Measurements from ENCODE around the gene FNBP1.
"Not testable (repeated sequence)": the region's sequence is repeated elsewhere in the genome, so short reads cannot be mapped to it uniquely, and the experiment has no call there.

FNBP1 gene

DNA sequence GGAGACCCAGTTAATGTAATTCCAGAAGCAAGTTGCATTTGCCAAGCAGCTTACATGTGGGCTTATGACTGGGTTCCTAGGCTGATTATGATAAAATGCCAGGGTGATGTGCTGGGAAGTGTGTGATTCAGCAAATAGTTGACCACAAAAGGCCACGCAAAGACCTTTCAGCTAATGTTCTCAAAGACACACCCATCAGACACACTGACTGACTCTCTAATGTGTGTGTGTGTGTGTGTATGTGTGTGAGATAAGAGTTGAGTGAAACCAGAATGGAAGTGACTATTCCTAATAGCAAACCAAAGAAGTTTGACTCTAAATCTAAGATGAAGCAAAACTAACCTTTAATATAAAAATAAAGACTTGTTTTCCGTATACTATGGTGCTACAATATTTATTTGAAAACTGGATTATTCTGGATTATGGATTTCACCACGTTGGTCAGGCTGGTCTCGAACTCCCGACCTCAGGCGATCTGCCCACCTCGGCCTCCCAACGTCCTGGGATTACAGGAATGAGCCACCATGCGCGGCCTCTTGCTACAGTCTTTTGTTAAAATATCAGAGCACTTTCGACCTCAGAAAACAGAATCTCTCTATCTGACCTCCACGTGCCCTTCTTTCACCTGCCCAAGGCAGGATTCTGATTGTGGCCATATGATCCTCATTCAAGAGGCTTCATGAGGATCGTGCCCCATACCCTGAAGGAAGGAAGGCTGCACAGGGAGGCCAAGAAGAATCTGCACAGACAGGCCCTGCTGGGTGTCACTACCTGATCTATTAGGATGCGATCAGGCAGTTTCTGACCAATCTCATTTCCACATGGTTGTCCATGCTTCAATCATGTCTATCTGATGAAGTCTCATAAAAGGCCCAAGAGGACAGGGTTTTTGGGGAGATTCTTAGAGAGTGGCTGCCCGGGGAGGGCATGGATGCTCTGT lies 132.1 kb downstream of the FNBP1 start:
- DNase-seq: no peak

DNA sequence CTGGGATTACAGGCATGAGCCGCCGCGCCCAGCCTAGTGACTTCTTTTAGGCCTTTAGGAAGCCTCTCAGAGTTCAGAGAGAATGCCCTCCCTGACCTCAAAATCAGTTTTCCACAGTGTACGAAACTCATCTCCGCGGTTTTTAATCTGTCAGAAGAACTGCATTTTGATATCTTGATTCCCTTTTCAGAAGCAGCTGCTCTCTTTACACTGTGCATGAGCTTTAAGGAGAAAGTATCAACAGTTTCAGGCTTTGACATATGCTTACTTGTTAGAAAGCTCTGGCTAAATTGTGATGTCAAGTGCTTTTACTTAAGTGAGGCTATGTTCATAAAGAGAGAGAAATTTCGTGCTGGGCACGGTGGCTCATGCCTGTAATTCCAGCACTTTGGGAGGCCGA lies 133.1 kb downstream of the FNBP1 start:
- no peak for DNase-seq

DNA sequence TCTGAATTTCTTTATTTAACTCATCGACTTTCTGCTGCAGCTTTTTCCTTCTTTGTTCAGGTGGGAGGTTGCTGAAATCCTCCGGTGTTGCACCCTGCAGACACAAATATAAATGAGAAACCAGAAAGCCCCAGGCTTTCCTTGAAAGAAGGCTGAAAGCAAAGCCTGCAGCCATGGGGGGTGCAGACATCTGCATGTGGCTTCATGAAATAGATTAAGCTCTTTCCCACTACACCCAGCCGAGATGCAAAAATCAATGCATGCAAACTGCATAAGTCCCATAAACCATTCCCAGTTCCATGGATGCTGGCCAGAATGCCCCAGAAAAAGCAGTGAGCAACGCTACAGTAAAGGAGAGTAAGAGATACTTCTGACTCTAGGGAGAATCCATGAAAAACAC lies 134.1 kb downstream of the FNBP1 start:
- DNase-seq: no peak

DNA sequence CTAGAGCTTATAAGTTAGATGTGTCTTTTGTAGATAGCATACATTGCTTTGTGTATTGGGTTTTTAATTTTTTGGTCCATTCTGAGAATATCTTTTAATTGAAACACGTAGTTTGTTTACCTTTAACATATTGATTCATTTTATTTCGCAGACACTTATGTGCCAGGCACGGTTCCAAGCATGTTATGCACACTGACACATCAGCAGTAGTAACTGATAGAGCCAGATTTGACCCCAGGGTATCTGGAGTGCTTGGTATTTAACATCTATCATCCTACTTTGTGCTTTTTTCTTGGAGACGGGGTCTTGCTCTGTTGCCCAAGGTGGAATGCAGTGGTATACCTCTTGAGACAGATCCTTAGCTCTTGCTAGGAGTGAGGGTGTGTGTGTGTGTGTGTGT lies 135.8 kb downstream of the FNBP1 start:
- DNase-seq: no peak

GRCh38 chr9:129906298-129906697 lies 136.7 kb downstream of the FNBP1 start:
- no peak for DNase-seq

DNA sequence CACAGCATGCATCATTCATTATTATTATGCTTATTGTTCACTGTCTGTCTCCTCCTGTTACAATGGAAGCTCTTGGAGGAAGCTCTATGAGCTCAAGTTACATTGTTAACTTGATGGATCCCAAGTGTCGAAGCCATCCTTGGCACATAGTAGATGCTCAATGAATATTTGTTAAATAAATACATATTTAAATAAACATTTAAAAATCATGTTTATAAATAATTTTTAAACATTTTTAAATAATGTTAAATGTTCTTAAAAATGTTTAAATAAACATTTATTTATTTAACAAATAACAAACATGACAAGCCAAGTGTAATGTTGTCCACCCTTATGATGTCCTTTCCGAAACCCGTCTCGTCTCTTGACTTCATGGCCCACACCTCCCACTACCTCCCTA lies 138.3 kb downstream of the FNBP1 start:
- no peak for DNase-seq

DNA sequence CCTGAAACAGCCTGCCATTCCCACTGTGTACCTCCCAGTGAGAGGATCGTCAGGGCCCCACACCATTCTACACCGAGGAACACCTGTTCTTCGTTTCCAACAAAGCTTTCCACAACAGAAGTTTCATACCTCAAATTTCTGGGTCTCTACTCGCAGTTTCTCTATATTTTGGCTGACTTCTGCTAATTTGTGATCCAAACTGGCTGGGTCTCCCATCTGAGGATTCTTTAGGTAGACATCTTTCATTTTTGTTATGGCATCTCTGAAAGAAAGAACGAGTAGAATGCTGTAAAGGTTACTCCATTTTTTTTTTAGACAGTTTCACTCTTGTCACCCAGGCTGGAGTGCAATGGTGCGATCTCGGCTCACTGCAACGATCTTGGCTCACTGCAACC lies 140.3 kb downstream of the FNBP1 start:
- DNase-seq: no peak

- no peak for DNase-seq
Observed at GRCh38 chr9:129901993-129902739, 140.8 kb downstream of the FNBP1 start.

DNA sequence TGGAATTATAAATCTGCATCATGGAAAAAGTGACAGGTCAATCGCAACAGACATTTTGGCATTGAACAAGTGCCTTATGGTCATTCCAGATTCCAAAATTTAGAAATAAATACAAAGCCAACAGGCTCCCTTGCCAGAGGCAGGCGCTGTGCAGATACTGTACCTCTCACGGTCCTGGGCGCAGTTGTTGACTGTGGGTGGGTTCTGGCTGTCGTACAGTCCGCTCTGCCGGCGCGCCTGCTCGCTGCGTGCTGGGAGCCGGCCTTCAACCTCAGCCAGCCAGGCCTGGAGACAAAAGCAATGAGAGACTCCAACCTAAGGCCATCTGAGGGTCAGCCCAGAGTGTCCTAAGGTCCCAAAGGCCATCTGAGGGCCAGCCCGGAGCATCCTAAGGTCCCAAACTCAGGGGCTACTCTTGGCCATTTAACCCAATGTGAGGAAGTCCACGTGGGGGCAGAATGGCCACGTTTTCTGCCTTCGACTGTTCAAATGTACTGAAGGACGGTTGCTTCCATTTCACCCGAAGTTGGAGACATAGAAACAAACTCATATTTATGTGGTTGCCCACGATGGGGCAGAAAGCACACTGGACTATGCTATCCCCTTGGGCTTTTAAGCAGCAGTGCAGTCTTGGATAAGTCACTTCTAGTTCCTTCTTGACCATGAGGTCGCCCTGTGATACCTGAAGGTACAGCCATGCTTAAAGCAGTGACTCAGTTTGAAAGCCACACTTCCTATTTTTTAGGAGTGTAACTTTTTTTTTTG lies 142.5 kb downstream of the FNBP1 start:
- DNase-seq: no peak

GRCh38 chr9:129899620-129900019 lies 143.4 kb downstream of the FNBP1 start:
- DNase-seq: no peak

- no peak for DNase-seq
Observed at GRCh38 chr9:129898185-129898584, 144.8 kb downstream of the FNBP1 start.

GRCh38 chr9:129897263-129897662 lies 145.7 kb downstream of the FNBP1 start:
- DNase-seq: no peak

DNA sequence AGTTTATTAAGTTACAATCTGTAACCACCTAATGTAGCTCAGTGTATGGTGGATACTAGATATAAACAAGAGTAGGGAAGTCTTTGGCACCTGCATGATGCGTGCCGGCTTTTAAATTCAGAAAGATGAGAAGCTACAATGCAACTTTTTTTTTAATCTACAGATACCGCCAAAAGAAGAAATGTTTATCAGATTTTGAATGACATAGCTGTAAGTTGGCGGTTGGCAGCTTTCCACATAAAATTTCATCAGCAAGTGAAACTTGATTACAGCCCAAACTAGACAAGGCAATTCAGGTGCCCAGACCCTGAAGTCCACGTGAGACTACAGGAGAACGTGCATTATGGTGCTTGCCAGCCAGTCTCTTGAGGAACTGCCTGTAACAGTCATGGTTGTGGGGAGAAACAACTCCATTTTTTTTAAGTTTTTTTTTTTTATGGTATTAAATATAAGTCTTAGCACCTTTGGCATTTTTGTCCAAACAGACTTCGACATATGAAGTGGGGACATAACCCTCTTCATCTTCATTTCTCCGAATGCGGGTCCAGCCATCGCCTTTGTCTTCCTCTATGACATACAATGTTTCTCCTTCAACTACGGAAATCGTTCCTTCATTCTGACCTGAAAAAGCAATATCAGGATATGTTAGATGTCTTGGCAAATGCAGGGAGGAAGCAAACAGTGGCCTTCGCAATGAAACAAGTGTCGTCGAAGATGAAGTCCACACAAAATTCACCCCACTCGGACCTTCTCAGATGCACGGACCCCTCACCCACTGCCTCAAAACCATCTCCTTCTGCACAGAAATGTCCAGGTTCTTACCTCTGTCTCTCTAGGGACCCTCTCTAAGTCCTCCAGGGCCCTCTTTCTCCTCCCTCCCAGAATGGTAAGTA lies 147.4 kb downstream of the FNBP1 start:
- no peak for DNase-seq

DNA sequence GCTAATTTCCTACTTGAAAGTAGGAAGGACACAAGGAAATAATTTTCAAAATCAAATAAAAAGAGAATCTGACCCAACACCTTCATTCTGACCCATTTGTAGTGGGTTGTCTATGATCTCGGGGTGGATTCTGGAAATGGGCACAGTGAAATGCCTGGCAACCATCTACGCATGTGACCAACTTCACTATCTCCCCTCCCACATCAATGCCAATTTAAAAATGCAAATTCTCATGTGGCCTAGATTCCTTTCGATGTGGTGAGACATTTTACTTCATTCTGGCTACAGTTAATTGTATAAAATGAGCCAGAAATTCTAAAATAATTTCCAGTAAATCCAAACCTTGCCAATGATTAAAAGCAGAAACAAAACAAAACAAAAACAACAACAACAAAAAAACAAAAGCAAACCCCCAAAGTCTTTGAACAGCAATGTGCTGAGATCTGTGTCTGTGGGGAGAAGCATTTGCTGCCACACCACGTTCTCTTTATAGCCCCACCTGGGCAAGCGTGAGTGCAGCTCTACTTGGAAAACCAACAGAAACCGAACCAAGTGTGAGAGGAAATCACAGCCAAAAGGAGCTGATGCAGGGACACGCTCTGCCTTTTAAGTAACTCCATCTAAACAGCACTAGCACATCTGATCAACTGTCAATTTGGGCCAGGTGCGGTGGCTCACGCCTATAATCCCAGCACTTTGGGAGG lies 148.7 kb downstream of the FNBP1 start:
- no peak for DNase-seq

DNA sequence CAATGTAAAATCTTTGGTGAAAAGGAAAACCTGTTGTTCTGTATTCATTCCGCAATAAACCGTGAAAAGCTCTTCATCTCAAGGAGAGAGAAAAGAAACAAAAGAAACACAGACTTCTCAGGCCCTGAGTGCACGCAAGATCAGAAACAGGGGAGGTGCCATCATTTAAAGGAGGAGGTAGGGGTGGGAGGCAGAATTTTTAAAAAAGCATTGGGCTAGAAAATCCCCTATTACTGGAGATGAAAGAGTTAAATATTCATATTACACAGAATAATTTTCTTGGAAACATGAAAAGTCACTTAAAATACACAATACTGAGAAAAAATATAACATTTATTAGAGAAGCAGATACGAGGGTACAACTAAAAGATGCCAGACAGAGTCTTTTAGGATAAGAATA lies 151.4 kb downstream of the FNBP1 start:
- DNase-seq: no peak

DNA sequence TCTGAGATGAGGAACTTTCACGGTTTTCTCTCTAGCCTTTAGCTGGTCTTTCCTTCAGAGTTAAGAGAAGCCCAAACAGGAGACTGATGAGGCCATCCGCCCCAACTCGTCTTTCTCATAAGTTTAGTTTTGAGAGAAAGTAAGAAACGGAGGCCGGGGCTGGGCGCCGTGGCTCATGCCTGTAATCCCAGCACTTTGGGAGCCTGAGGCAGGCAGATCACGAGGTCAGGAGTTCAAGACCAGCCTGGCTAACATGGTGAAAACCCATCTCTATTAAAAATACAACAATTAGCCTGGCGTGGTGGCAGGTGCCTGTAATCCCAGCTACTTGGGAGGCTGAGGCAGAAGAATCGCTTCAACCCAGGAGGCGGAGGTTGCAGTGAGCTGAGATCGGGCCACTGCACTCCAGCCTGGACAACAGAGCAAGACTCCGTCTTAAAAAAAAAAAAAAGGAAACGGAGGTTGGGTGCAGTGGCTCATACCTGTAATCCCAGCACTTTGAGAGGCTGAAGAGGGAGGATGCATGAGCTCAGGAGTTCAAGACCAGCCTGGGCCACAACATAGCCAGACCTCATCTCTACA lies 152.2 kb downstream of the FNBP1 start:
- not testable (repeated sequence) for DNase-seq

- DNase-seq: no peak
Observed at GRCh38 chr9:129889941-129890717, 152.9 kb downstream of the FNBP1 start.

- DNase-seq: no peak
Observed at GRCh38 chr9:129889122-129889940, 153.7 kb downstream of the FNBP1 start.

- DNase-seq: peak; percentile 89
Observed at GRCh38 chr9:129888293-129889121, 154.5 kb downstream of the FNBP1 start.

Measured in DMS53 (cell line).